Panc1 (cell line): ENCODE data around the gene KRT73.

Experiments used
- SIN3A ChIP-seq: IDR thresholded peaks from 2 replicates; pipeline ENCODE4 v1.6.1; 2012; ENCODE audit warnings: low read depth, mild to moderate bottlenecking, low read length, moderate library complexity, borderline replicate concordance; ENCODE audit not compliant: insufficient read depth
- TCF7L2 ChIP-seq: IDR thresholded peaks from 2 replicates; pipeline ENCODE4 v1.6.1; 2011; ENCODE audit warnings: mild to moderate bottlenecking, low read depth, low read length, inconsistent platforms
- TF ChIP-seq, protein P1 (sequence below): fragments of 450-650 bp; IDR thresholded peaks from 2 replicates; pipeline ENCODE4 v1.5.1; 2017; ENCODE audit warnings: mild to moderate bottlenecking
- TF ChIP-seq, protein P2 (sequence below), 2 experiments: IDR thresholded peaks; 2 replicates each; pipeline ENCODE4 v1.6.1; 2011 to 2012; ENCODE audit warnings: low read depth in 2 of 2, control low read depth in 1 of 2, low read length in 1 of 2, mild to moderate bottlenecking in 1 of 2, moderate library complexity in 1 of 2; ENCODE audit not compliant: insufficient read depth in 1 of 2

DNA sequence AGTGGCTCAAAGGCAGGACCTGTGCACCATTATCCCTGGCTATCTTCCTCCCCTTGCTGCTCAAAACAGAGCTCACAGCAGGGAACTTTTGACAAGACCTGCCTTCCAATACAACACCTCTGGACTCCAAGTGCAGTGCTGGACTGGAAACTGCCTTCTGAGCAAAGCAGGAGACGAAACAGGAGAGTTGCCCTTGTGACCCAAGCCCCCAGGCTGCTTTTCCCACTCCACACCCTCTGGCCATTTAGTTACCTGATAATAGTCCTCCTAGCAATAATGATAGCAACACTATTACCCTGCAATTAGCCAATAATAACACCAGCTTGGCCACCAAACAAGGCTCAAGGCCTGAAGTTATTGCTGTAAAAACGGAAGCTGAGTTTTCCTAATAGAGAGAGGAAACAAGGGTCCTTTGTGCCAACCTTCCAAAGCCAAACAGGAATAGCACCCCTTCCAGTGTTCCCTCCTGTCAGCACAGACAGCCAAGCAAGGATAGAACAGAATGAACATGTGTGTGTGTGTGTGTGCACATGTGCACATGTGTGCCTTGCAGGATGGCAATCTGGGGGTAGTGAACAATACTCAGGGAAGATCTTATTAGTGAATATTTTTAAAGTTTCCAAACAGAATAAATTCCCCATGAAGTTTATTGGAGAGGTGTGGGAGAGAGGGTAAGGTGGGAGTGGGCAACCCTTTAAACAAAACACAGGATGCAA lies 9.2 kb upstream of the KRT73 start:
- TF ChIP-seq, protein P1, sequence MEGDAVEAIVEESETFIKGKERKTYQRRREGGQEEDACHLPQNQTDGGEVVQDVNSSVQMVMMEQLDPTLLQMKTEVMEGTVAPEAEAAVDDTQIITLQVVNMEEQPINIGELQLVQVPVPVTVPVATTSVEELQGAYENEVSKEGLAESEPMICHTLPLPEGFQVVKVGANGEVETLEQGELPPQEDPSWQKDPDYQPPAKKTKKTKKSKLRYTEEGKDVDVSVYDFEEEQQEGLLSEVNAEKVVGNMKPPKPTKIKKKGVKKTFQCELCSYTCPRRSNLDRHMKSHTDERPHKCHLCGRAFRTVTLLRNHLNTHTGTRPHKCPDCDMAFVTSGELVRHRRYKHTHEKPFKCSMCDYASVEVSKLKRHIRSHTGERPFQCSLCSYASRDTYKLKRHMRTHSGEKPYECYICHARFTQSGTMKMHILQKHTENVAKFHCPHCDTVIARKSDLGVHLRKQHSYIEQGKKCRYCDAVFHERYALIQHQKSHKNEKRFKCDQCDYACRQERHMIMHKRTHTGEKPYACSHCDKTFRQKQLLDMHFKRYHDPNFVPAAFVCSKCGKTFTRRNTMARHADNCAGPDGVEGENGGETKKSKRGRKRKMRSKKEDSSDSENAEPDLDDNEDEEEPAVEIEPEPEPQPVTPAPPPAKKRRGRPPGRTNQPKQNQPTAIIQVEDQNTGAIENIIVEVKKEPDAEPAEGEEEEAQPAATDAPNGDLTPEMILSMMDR = no peak
- TF ChIP-seq, protein P2, sequence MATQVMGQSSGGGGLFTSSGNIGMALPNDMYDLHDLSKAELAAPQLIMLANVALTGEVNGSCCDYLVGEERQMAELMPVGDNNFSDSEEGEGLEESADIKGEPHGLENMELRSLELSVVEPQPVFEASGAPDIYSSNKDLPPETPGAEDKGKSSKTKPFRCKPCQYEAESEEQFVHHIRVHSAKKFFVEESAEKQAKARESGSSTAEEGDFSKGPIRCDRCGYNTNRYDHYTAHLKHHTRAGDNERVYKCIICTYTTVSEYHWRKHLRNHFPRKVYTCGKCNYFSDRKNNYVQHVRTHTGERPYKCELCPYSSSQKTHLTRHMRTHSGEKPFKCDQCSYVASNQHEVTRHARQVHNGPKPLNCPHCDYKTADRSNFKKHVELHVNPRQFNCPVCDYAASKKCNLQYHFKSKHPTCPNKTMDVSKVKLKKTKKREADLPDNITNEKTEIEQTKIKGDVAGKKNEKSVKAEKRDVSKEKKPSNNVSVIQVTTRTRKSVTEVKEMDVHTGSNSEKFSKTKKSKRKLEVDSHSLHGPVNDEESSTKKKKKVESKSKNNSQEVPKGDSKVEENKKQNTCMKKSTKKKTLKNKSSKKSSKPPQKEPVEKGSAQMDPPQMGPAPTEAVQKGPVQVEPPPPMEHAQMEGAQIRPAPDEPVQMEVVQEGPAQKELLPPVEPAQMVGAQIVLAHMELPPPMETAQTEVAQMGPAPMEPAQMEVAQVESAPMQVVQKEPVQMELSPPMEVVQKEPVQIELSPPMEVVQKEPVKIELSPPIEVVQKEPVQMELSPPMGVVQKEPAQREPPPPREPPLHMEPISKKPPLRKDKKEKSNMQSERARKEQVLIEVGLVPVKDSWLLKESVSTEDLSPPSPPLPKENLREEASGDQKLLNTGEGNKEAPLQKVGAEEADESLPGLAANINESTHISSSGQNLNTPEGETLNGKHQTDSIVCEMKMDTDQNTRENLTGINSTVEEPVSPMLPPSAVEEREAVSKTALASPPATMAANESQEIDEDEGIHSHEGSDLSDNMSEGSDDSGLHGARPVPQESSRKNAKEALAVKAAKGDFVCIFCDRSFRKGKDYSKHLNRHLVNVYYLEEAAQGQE (IDR thresholded peaks at IDR 0.05; ENCODE audit: insufficient read depth in 1 of 2, low read depth in 2 of 2, low read length in 1 of 2) = no peak
- TF ChIP-seq SIN3A (no peak), TCF7L2 (no peak)
